Choroid plexus epithelial cell (primary cell): ENCODE data around the gene KCNMA1.
A peak's percentile ranks its signal among the peaks of the same experiment; 100 is the strongest.

ENCODE experiments used
- DNase-seq: peaks from one replicate; pipeline ENCODE4 v3.0.0-alpha.2; 2010; ENCODE audit warnings: low read depth
- H3K4me3 ChIP-seq: 2 replicates; pipeline ENCODE4 v1.5.1; 2011; ENCODE audit warnings: low read depth, mild to moderate bottlenecking, control low read depth, low read length, moderate library complexity
- TF ChIP-seq, protein P1 (sequence below): conservative IDR thresholded peaks from 2 replicates; pipeline ENCODE4 v1.5.1; 2011; ENCODE audit warnings: low read depth, mild to moderate bottlenecking, control low read depth, inconsistent platforms, low read length, moderate library complexity

KCNMA1 gene

DNA sequence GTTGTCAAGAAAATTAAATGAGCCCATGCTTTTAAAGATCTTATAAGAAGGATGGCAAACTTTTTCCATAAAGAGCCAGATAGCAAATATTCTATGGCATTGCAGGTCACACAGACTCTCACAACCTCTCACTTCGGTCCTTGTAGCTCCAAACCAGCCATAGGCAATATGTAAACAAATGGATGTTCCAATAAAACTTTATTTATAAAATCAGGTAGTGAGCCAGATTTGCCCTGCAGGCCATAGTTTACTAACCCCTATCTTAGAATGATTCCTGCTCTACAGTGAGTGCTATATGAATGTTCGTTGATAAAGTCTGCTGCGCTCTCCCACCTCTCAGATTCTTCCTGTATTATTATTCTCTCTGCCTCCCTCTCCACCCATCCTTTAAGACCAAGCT lies 177.7 kb downstream of the KCNMA1 start:
- TF ChIP-seq, protein P1, sequence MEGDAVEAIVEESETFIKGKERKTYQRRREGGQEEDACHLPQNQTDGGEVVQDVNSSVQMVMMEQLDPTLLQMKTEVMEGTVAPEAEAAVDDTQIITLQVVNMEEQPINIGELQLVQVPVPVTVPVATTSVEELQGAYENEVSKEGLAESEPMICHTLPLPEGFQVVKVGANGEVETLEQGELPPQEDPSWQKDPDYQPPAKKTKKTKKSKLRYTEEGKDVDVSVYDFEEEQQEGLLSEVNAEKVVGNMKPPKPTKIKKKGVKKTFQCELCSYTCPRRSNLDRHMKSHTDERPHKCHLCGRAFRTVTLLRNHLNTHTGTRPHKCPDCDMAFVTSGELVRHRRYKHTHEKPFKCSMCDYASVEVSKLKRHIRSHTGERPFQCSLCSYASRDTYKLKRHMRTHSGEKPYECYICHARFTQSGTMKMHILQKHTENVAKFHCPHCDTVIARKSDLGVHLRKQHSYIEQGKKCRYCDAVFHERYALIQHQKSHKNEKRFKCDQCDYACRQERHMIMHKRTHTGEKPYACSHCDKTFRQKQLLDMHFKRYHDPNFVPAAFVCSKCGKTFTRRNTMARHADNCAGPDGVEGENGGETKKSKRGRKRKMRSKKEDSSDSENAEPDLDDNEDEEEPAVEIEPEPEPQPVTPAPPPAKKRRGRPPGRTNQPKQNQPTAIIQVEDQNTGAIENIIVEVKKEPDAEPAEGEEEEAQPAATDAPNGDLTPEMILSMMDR: no peak
- no peak overlapping the region for H3K4me3 ChIP-seq
- no peak for DNase-seq

DNA sequence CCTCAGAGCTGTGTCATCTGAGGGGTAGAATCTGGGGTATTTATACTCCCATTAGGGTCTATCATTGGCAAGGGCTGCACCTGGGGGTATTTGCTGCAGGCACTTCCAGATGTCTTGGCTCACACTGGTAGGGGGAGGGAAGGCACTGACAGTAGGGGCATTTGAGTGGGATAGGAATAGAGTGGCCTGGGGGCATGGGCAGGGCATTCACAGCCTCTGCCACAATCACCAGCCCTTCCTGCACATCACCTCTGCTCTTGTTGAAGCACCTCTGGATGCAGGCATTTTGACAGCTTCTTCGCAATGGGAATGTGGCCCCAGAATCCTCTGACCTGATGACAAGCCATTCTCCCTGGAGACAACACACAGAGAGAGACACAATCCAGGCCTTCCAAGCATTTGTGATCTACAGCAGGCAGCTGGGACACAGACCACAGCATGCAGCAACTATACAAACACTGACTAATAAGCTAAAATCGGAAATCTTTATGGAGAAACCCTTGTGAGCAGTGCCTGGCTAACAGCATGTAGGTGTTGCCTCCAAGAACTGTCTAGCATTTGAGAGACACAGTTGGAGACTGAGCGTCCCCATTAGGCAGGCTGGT lies 178.5 kb downstream of the KCNMA1 start:
- peak; percentile 20 for DNase-seq
- no peak overlapping the region for H3K4me3 ChIP-seq
- TF ChIP-seq, protein P1: no peak

DNA sequence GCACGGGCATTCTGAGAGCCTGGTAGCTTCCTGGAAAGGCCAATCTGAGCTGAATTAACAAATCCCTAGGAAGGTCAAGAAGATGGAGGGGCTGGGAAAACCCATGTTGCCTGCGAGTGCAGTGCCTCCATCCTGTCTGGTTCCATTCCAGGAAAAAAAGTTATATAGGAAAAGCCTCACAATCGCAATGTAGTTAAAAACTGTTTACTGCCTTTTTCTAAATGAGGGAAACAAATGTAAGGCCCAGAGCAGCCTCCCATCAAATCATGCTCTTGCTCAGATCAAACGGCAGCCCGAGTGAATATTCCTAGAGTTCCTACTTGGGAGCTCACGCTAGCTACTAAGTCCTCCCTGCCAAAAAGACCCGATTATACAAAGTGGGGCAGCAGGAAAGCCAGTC lies 179.9 kb downstream of the KCNMA1 start:
- DNase-seq: no peak
- TF ChIP-seq, protein P1: no peak

DNA sequence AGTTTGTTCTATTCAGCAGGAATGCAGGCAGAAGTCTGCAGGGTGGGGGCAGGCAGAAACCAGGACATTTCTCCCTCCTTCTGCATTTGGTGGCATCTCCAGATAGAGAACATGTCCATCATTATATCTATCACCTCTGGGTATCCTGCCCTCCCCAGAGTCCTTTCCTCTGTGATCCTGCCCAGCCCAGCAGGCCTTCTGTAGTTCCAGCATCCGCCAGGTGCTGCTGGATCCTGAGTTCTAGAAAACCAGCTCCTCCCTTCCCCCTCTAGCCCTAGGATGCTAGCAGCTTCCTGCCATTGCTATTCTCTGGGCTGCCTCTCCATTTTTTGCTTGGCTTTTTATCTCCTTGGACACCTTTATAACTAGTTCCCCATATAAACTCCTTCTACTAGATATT lies 180.3 kb downstream of the KCNMA1 start:
- DNase-seq: no peak
- no peak overlapping the region for H3K4me3 ChIP-seq
- TF ChIP-seq, protein P1: no peak

More for the DNA sequence above, 179.9 kb downstream of the KCNMA1 start:
- H3K4me3 ChIP-seq: no peak overlapping the region

DNA sequence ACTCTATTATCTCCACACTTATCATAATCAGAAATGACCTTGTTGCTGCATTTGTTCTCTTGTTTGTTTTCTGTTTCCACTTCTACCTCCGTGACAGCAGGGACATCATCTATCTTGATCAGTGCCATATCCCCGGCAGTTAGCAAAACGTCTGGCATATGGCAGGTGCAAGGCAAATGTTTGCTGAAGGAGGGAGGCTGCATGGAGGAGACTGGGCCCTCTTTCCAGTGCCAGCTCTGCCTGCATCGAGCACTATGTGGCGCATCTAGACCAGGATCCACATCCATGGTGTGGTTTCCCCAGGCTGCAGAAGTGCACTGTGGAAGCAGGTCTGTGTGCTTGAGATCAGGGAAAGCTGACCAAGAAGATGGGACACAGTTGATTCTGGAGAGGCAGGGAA lies 181.2 kb downstream of the KCNMA1 start:
- TF ChIP-seq, protein P1: no peak
- no peak overlapping the region for H3K4me3 ChIP-seq
- DNase-seq: no peak

DNA sequence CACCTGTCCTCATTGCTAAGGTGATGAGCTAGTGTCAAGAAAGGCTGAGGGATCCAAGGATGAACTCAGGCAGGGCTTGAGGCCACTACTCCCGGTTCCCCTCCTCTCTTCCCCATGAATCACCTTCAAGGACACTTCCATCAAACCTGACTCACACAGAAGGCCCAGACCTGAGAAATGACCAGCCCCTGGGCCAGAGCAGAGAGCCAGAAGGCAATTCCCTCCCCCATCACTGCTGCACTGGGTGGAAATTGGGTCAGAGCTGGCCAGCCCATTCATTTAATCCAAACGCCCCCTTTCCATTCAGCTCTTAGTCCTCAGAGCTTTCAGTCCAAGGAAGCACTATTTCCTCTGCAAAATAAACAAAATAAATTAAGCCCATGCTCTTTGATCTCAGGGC lies 182.0 kb downstream of the KCNMA1 start:
- no peak for DNase-seq
- TF ChIP-seq, protein P1: no peak
- no peak overlapping the region for H3K4me3 ChIP-seq

DNA sequence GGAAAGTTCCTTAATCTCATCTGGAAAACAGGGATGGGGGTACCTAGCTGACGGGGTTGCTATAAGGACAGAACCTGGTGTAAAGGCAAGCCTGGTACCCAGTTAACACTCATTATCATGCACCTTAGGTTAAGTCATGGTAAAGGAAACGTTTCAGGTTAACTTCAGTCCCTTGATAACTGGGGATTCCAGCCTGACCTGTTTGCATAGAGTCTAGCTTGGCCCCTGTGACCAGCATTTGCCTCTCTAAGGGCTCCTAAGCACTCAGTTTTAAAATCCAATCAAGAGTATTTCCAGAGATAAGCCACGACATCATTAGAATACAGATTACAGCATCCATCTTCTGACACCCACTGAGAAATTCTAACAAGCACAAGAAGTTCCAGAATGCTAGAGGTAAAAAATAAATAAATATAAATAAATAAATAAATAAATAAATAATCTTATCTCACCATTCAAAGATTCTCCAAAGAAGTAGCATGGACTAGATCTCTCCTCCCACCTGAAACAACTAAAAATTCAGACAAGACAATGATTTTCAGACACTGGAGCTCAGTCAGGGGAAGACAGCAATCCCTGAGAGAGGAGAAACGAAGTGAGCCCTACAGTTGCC lies 184.6 kb downstream of the KCNMA1 start:
- H3K4me3 ChIP-seq: no peak overlapping the region
- DNase-seq: no peak
- TF ChIP-seq, protein P1: no peak
